Bronchial epithelial cell (primary cell): ENCODE results near the gene TBX2. TPM values are rescaled to one million over a fixed set of nuclear protein-coding genes. Genes with fewer than 3 reads are reported as not detected.
A peak's percentile ranks its signal among the peaks of the same experiment; 100 is the strongest.

Experiments
- DNase-seq: peaks from one replicate; pipeline ENCODE4 v3.0.0-alpha.2; 2010; ENCODE audit warnings: low read depth
- FAIRE-seq: peaks from 2 replicates; lab custom pipeline; 2011; peaks lifted over from hg19 to GRCh38; lab: Jason Lieb, UNC
- H3K27me3 ChIP-seq: 2 replicates; pipeline ENCODE4 v1.5.1; 2011; ENCODE audit warnings: low read length; ENCODE audit not compliant: control insufficient read depth, insufficient read depth
- H3K36me3 ChIP-seq: 2 replicates; pipeline ENCODE4 v1.5.1; 2011; ENCODE audit warnings: low read length; ENCODE audit not compliant: control insufficient read depth, insufficient read depth
- H3K4me3 ChIP-seq: 2 replicates; pipeline ENCODE4 v1.5.1; 2011; ENCODE audit warnings: mild to moderate bottlenecking, low read depth, low read length, control low read depth
- total RNA-seq: library from RNA; depleted of rRNA; stranded (reverse); fragments of >200 nt; gene quantifications from 2 replicates; pipeline ENCODE4 v1.2.1, GENCODE V29; 2014
- TF ChIP-seq, protein P1 (sequence below): IDR thresholded peaks from 2 replicates; pipeline ENCODE4 v1.5.1; 2011; ENCODE audit warnings: mild to moderate bottlenecking, moderate library complexity, low read length, control low read depth, inconsistent platforms; ENCODE audit not compliant: insufficient read depth, severe bottlenecking

TBX2 gene
- total RNA-seq, 1 donor from 2014 or later, result 0.26 TPM

DNA sequence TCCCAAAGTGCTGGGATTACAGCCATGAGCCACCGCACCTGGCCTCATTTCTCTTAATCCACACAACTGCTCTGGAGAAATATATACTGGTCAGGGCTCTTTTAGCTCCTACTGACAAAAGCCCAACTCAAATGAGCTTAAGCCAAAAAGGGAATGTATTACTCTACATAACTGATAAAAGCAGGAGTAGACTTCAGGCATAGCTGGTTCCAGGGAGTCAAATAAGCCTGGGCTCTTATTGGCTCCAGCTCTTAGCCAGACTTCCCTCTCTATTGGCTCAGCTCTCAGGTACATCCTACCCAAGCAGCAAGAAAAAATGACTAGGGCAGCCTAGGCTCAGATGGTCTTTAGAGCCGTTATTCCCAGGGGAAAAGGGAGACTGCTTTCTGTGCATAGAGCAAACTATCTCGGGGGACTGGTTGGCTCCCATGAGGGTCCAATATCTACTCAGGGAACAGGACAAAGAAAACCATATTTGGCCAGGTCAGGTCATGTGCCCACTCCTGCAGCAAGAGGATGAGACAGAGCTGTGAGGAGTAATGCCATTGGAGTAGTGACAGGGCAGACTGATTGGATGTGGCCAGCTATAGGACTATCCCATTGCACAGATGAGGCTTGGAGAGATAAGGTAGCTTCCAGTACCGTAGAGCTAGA is 21.2 kb downstream of the TBX2 start:
- Histone ChIP-seq H3K4me3 (no peak overlapping the region), H3K36me3 (no peaks in the 10 kb centered on the region), H3K27me3 (peaks cover 16% of the 10 kb centered on the region)
- FAIRE-seq, result no peak
- no peak for DNase-seq
- TF ChIP-seq, protein P1, sequence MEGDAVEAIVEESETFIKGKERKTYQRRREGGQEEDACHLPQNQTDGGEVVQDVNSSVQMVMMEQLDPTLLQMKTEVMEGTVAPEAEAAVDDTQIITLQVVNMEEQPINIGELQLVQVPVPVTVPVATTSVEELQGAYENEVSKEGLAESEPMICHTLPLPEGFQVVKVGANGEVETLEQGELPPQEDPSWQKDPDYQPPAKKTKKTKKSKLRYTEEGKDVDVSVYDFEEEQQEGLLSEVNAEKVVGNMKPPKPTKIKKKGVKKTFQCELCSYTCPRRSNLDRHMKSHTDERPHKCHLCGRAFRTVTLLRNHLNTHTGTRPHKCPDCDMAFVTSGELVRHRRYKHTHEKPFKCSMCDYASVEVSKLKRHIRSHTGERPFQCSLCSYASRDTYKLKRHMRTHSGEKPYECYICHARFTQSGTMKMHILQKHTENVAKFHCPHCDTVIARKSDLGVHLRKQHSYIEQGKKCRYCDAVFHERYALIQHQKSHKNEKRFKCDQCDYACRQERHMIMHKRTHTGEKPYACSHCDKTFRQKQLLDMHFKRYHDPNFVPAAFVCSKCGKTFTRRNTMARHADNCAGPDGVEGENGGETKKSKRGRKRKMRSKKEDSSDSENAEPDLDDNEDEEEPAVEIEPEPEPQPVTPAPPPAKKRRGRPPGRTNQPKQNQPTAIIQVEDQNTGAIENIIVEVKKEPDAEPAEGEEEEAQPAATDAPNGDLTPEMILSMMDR, result no peak

DNA sequence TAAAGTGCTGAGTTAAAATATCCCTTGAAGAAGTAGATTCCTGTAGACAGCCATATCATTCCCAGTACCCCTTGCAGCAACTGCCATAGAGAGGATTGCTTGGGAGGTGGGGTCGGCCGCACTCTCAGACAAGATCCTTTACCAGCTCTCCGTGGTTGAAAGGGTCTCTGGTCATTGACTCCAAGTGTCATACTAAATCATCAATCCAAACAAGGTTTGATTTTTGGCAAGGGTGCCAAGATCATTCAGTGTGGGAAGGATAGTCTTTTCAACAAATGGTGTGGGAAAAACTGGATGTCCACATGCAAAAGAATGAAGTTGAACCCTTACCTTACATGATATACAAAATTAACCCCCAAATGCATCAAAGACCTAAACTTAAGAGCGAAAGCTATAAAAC is 21.8 kb downstream of the TBX2 start:
- TF ChIP-seq, protein P1, result no peak
- H3K27me3 ChIP-seq, result peaks cover 16% of the 10 kb centered on the region
- H3K36me3 ChIP-seq, result no peaks in the 10 kb centered on the region
- H3K4me3 ChIP-seq, result no peak overlapping the region
- DNase-seq, result no peak
- FAIRE-seq, result no peak

DNA sequence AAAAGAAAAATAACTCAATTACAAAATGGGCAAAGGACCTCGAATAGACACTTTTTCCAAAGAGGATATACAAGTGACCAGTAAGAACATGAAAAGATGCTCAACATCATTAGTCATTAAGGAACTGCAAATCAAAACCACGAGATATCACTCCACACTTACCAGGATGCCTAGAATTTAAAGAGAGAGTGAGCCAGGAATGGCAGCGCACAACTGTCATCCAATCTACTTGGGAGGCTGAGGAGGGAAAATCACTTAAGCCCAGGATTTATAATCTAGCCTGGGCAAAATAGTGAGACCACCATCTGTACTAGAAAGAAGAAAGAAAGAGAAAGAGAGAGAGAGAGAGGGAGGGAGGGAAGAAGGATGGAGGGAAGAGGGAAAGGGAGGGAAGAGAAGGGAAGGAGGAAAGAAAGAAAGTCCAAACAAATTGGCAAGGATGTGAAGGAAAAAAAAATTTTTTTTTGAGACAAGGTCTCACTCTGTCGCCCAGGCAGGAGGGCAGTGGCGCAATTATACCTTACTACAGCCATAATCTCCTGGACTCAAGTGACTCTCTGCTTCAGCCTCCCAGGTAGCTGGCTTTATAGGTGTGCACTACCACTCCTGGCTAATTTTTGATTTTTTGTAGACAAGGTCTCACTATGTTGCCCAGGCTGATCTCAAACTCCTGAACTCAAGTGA is 22.6 kb downstream of the TBX2 start:
- Histone ChIP-seq H3K27me3 (peaks cover 16% of the 10 kb centered on the region), H3K4me3 (no peak overlapping the region), H3K36me3 (no peaks in the 10 kb centered on the region)
- FAIRE-seq (no peak), DNase-seq (peak; percentile 41)
- TF ChIP-seq, protein P1, result no peak

DNA sequence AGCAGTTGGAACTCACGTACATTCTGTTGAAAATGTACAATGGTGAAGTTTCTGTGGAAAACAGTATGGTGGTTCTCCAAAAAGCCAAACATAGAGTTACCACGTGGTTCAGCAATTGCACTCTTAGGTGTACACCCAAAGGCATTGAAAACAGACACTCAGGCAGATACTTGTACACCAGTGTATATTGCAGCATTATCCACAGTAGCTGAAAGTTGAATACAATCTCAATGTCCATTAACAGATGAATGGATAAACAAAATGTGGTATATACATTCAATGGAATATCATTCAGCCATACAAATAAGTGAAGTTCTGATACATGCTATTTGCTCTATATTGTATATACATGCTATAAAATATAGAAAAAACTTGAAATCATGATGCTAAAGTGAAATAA is 23.2 kb downstream of the TBX2 start:
- no peak for DNase-seq
- no peak for FAIRE-seq
- Histone ChIP-seq H3K4me3 (no peak overlapping the region), H3K27me3 (peaks cover 16% of the 10 kb centered on the region), H3K36me3 (no peaks in the 10 kb centered on the region)
- TF ChIP-seq, protein P1, result no peak

DNA sequence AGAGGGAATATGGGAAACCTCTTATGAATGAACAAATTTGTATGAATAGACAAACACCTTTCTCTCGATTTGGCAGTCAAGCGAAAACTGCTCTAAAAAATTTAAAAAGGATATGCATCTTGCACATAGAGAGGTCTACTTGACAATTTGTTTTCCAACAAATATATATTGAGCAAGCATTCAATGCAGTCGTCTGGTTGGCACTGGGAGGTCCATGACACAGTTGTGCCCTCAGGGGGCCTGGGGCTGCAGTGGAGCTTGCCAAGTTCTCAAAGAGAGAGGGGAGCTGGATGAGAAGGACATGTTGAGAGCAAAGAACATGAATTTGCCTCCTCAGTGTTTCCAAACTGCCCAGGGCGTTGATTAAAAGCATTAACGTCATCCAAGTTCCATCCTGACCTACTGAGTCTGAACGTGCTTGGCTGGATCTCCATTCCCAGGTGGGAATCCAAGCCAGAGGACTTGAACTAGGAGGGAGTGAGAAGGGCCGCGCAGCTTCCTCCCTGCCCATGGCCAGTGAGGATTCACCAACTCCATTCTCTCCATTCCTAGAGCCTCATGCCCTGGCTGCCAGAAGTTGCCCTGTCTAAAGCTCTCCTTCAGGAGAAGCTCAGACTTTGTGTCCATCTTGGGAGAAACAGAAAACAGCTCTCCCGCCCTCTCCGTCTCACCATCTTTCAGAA is 24.5 kb downstream of the TBX2 start:
- Histone ChIP-seq H3K4me3 (no peak overlapping the region), H3K27me3 (peaks cover 14% of the 10 kb centered on the region), H3K36me3 (no peaks in the 10 kb centered on the region)
- TF ChIP-seq, protein P1, result no peak
- FAIRE-seq (no peak), DNase-seq (no peak)
